Activated CD8-positive, alpha-beta T cell treated with anti-CD3 and anti-CD28 coated beads for 36 hours (primary cell): Measurements from ENCODE around the gene SPARCL1. TPM values are rescaled to one million over a fixed set of nuclear protein-coding genes. Genes with fewer than 3 reads are reported as not detected.
A peak's percentile ranks its signal among the peaks of the same experiment; 100 is the strongest.

Experiments
- ATAC-seq: fragments of 200-7000 bp; cut with Tn5 transposase; one replicate; pipeline ENCODE4 v1.10.0; 2021; ENCODE audit warnings: mild to moderate bottlenecking, moderate library complexity
- CTCF ChIA-PET: fragments of 350-600 bp; sonication (Branson Sonifier 250); formaldehyde crosslinking; loops from one replicate; lab custom pipeline; 2021; ENCODE audit warnings: antibody characterized with exemption; lab: Charles Lee
- POLR2A ChIA-PET: fragments of 350-600 bp; sonication (Branson Sonifier 250); formaldehyde crosslinking; loops from one replicate; lab custom pipeline; 2021; ENCODE audit warnings: antibody characterized with exemption; lab: Charles Lee
- DNase-seq: peaks from one replicate; pipeline ENCODE4 v3.0.0-alpha.2; 2020
- H3K27ac Mint-ChIP-seq: one replicate; pipeline ENCODE4 v1.8.0; 2021; ENCODE audit warnings: mild to moderate bottlenecking, mixed read lengths
- H3K27me3 Mint-ChIP-seq: one replicate; pipeline ENCODE4 v1.8.0; 2021; ENCODE audit warnings: mixed read lengths
- H3K36me3 Mint-ChIP-seq: one replicate; pipeline ENCODE4 v1.8.0; 2021; ENCODE audit warnings: low read depth, mixed read lengths
- H3K4me1 Mint-ChIP-seq: one replicate; pipeline ENCODE4 v1.8.0; 2021; ENCODE audit warnings: low read depth, mixed read lengths
- H3K4me3 Mint-ChIP-seq: one replicate; pipeline ENCODE4 v1.8.0; 2021; ENCODE audit warnings: mild to moderate bottlenecking, moderate library complexity, mixed read lengths
- H3K9me3 Mint-ChIP-seq: one replicate; pipeline ENCODE4 v1.8.0; 2021; ENCODE audit warnings: mixed read lengths
- intact Hi-C: fragments of 100-400 bp; cut with micrococcal nuclease; formaldehyde crosslinking; loops from one replicate; pipeline ENCODE4 v1.10.0; 2022
- total RNA-seq, 2 experiments: library from RNA; stranded (reverse); gene quantifications; one replicate each; pipeline ENCODE4 v1.2.3, GENCODE V29; 2021
- TF ChIP-seq, protein P1 (sequence below): fragments of 200-600 bp; IDR thresholded peaks from one replicate; pipeline ENCODE4 v1.8.0; 2022; ENCODE audit warnings: antibody characterized with exemption, mild to moderate bottlenecking

SPARCL1 gene
- total RNA-seq, 2 experiments from 2014 or later: not detected

DNA sequence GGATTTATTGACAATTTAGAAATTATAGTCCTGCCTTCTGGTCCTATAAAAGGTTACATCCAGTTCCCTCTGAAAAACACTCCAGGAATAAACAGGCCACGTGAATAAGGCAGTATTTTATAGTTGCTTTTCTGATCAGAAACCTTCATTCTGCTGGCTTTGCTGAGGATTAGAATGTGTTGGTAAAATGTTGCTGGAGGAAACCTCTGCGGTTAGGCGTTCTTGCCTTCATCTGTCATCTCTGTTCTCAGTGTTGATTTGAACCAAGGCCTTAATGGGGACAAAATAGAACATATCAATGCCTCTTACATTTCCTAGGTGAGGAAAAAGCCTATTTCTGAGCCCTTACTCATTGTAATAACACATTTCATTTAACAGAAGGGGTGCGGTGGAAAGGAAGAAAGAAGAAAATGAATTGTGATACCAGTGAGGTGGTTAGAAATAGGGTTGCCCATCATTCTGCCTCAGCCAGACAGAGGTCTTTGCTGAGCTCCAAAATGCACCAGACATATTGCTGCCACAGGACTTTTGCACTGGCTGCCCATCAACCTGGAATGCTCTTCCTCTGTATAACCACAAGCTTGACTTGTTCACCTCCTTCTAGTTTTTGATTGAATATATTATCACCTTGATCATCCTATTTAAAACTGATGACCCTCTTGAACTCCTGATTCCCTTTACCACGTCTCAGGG is 18.0 kb upstream of the SPARCL1 start:
- H3K4me1 Mint-ChIP-seq: no peaks in the 10 kb centered on the region
- ChIA-PET CTCF (no interaction called here), POLR2A (no interaction called here)
- no peaks in the 10 kb centered on the region for H3K9me3 Mint-ChIP-seq
- TF ChIP-seq, protein P1, sequence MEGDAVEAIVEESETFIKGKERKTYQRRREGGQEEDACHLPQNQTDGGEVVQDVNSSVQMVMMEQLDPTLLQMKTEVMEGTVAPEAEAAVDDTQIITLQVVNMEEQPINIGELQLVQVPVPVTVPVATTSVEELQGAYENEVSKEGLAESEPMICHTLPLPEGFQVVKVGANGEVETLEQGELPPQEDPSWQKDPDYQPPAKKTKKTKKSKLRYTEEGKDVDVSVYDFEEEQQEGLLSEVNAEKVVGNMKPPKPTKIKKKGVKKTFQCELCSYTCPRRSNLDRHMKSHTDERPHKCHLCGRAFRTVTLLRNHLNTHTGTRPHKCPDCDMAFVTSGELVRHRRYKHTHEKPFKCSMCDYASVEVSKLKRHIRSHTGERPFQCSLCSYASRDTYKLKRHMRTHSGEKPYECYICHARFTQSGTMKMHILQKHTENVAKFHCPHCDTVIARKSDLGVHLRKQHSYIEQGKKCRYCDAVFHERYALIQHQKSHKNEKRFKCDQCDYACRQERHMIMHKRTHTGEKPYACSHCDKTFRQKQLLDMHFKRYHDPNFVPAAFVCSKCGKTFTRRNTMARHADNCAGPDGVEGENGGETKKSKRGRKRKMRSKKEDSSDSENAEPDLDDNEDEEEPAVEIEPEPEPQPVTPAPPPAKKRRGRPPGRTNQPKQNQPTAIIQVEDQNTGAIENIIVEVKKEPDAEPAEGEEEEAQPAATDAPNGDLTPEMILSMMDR: no peak
- intact Hi-C loops: no loop called here
- no peak for DNase-seq
- H3K36me3 Mint-ChIP-seq: no peaks in the 10 kb centered on the region
- H3K27ac Mint-ChIP-seq: no peak overlapping the region
- no peak for ATAC-seq
- peaks cover 2% of the 10 kb centered on the region for H3K27me3 Mint-ChIP-seq
- H3K4me3 Mint-ChIP-seq: no peak overlapping the region

DNA sequence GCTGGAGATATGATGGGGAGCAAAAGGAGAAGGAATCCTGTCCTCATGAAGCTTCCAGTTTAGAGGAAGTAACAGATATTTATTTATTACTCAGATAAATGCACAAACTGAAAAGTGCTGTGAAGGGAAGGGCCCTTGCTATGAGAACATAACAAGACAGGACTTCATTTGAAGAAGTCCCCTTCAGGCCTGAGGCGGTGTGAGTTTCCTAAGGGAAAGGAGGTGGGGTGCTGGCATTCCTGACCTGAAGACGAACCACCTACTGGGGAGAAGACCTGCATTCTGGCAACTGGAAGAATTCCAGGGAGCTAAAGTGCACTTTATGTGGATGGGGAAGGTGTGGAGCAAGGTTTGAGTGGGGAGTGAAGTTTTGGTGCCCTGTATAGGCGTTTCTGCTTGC is 15.9 kb upstream of the SPARCL1 start:
- intact Hi-C loops: no loop called here
- peaks cover under 1% of the 10 kb centered on the region for H3K27me3 Mint-ChIP-seq
- H3K27ac Mint-ChIP-seq: no peak overlapping the region
- no peaks in the 10 kb centered on the region for H3K36me3 Mint-ChIP-seq
- TF ChIP-seq, protein P1: no peak
- H3K4me3 Mint-ChIP-seq: no peak overlapping the region
- ATAC-seq (no peak), DNase-seq (no peak)
- ChIA-PET POLR2A (no interaction called here), CTCF (interaction anchor here (1.6 kb wide), 1 partner anchor 303 kb away, joined by 4 read pairs; no protein-coding TSS in a partner anchor)
- H3K9me3 Mint-ChIP-seq: no peaks in the 10 kb centered on the region
- H3K4me1 Mint-ChIP-seq: no peaks in the 10 kb centered on the region

DNA sequence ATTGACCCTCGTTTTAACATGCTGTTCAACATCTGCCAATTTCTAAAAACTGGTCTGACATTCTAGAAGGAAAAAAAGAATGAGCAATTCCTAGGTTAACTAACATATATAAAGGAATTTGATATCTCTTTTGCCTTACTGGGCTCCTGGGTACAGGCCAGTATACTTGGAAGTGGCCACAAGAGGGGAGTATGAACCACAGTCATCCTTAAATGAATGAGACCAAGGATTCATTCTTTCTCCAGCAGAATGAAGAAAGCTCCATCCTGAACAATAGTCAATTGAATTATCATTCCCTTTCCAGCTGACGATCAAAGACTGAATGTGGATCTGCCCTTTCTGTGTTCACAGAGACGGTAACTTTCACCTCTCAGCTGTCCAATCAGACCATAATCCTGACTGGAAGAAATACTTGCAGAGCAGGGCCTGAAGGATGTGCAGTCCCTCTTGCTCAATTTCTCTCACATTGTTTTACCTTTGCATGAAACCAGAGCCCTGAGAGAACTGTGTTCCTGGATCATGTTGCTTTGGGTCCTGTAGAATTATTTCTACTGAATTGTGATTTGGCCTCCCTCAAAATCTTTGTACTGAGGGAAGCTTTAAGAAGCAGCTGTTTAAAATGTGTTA is 14.8 kb upstream of the SPARCL1 start:
- intact Hi-C loops: no loop called here
- CTCF ChIA-PET: interaction anchor here (1.0 to 1.6 kb wide), 2 partner anchors 15 to 305 kb away, joined by 3 to 4 read pairs; partner anchors contain the start of gene SPARCL1
- TF ChIP-seq, protein P1: peak; percentile 27

DNA sequence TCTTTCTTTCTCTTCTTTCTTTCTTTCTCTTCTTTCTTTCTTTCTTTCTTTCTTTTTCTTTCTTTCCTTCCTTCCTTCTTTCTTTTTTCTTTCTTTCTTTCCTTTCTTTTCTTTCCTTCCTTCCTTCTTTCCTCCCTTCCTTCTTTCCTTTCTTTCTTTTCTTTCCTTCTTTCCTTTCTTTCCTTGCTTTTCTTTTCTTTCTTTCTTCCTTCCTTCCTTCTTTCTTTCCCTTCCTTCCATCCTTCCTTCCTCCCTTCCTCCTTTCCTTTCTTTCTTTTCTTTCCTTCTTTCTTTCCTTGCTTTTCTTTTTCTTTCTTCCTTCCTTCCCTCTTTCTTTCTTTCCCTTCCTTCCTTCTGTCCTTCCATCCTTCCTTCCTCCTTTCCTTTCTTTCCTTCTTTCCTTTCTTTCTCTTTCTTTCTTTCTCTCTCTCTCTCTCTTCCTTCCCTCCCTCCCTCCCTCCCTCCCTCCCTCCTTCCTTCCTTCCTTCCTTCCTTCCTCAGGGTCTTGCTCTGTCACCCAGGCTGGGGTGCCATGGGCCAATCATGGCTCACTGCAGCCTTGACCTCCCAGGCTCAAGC is 13.6 kb upstream of the SPARCL1 start:
- no peaks in the 10 kb centered on the region for H3K36me3 Mint-ChIP-seq

More for the DNA sequence above, 14.8 kb upstream of the SPARCL1 start:
- H3K4me3 Mint-ChIP-seq: no peak overlapping the region
- ATAC-seq (no peak), DNase-seq (peak; percentile 4)
- POLR2A ChIA-PET: no interaction called here
- no peak overlapping the region for H3K27ac Mint-ChIP-seq
- no peaks in the 10 kb centered on the region for H3K9me3 Mint-ChIP-seq
- H3K36me3 Mint-ChIP-seq: no peaks in the 10 kb centered on the region
- no peaks in the 10 kb centered on the region for H3K27me3 Mint-ChIP-seq
- H3K4me1 Mint-ChIP-seq: no peaks in the 10 kb centered on the region

More for the DNA sequence above, 13.6 kb upstream of the SPARCL1 start:
- Mint-ChIP-seq H3K9me3 (no peaks in the 10 kb centered on the region), H3K4me1 (no peaks in the 10 kb centered on the region), H3K4me3 (no peak overlapping the region), H3K27ac (no peak overlapping the region), H3K27me3 (no peaks in the 10 kb centered on the region)
- TF ChIP-seq, protein P1: no peak
- intact Hi-C loops: no loop called here
- CTCF ChIA-PET: no interaction called here
- POLR2A ChIA-PET: no interaction called here
- no peak for DNase-seq
- no peak for ATAC-seq
